Fibroblast of skin of right quadriceps (primary cell): ENCODE measurements around the gene STEAP3.

Source experiments
- DNase-seq: peaks from one replicate; pipeline ENCODE4 v3.0.0-alpha.2; 2013

The STEAP3 gene

GRCh38 chr2:119198240-119198840 is 25.3 kb upstream of the STEAP3 start:
- peak; percentile 35 for DNase-seq

GRCh38 chr2:119201815-119202214 is 21.8 kb upstream of the STEAP3 start:
- DNase-seq = no peak

GRCh38 chr2:119202610-119203310 is 20.9 kb upstream of the STEAP3 start:
- no peak for DNase-seq

- no peak for DNase-seq
Observed at GRCh38 chr2:119204525-119204924, 19.1 kb upstream of the STEAP3 start.

GRCh38 chr2:119205001-119205706 is 18.5 kb upstream of the STEAP3 start:
- DNase-seq = no peak

- no peak for DNase-seq
Observed at GRCh38 chr2:119206201-119206600, 17.4 kb upstream of the STEAP3 start.

GRCh38 chr2:119207447-119207846 is 16.2 kb upstream of the STEAP3 start:
- DNase-seq = no peak

GRCh38 chr2:119208791-119209203 is 14.8 kb upstream of the STEAP3 start:
- no peak for DNase-seq

- DNase-seq = no peak
Observed at GRCh38 chr2:119212139-119212800, 11.4 kb upstream of the STEAP3 start.

GRCh38 chr2:119214453-119215037 is 9.1 kb upstream of the STEAP3 start:
- DNase-seq = no peak

GRCh38 chr2:119216994-119217393 is 6.6 kb upstream of the STEAP3 start:
- no peak for DNase-seq

GRCh38 chr2:119218478-119219064 is 5.1 kb upstream of the STEAP3 start:
- peak; percentile 83 for DNase-seq

GRCh38 chr2:119219873-119220272 is 3.8 kb upstream of the STEAP3 start:
- DNase-seq = no peak

GRCh38 chr2:119220720-119221301 is 2.8 kb upstream of the STEAP3 start:
- DNase-seq = no peak

GRCh38 chr2:119221609-119222008 is 2.0 kb upstream of the STEAP3 start:
- DNase-seq = no peak

GRCh38 chr2:119222213-119222612 is 1.4 kb upstream of the STEAP3 start:
- DNase-seq = no peak

GRCh38 chr2:119222863-119223520 is 642 bp upstream of the STEAP3 start:
- no peak for DNase-seq

GRCh38 chr2:119224391-119225104 is 914 bp downstream of the STEAP3 start:
- no peak for DNase-seq

- DNase-seq = no peak
Observed at GRCh38 chr2:119225105-119225865, 1.7 kb downstream of the STEAP3 start.

GRCh38 chr2:119225926-119226325 is 2.3 kb downstream of the STEAP3 start:
- no peak for DNase-seq
